PFSK-1 (cell line): ENCODE measurements around the gene RIMS1.

Experiments
- FOXP2 ChIP-seq: optimal IDR thresholded peaks from 2 replicates; pipeline ENCODE3; 2011; ENCODE audit warnings: borderline replicate concordance, control low read depth, inconsistent platforms; ENCODE audit not compliant: insufficient read depth; ENCODE audit errors: extremely low read length, extremely low read depth
- POLR2AphosphoS5 ChIP-seq: IDR thresholded peaks from 2 replicates; pipeline ENCODE4 v1.6.1; 2012; ENCODE audit warnings: low read depth, mild to moderate bottlenecking, control low read depth, low read length, moderate library complexity
- REST ChIP-seq, 2 experiments: IDR thresholded peaks; 2 replicates each; pipeline versions ENCODE4 v1.6.1 to v1.8.0; 2011 to 2012; ENCODE audit warnings: low read depth in 2 of 2, low read length in 2 of 2, control low read depth in 1 of 2, inconsistent platforms in 1 of 2, mild to moderate bottlenecking in 1 of 2, moderate library complexity in 1 of 2; ENCODE audit not compliant: insufficient read depth in 1 of 2
- SIN3A ChIP-seq: IDR thresholded peaks from 2 replicates; pipeline ENCODE4 v1.6.1; 2012; ENCODE audit warnings: mild to moderate bottlenecking, low read length, moderate library complexity, borderline replicate concordance; ENCODE audit not compliant: insufficient read depth
- TAF1 ChIP-seq: IDR thresholded peaks from 2 replicates; pipeline ENCODE4 v1.6.1; 2012; ENCODE audit warnings: low read length, control low read depth, borderline replicate concordance; ENCODE audit not compliant: insufficient read depth

- TF ChIP-seq TAF1 = no peak
- no peak for TF ChIP-seq SIN3A
- TF ChIP-seq POLR2AphosphoS5 = no peak
- no peak for TF ChIP-seq REST (IDR thresholded peaks at IDR 0.05; ENCODE audit: insufficient read depth in 1 of 2, low read depth in 2 of 2, low read length in 2 of 2)
- TF ChIP-seq FOXP2 = no peak
Observed at GRCh38 chr6:72422171-72422570, 535.8 kb downstream of the RIMS1 start.
